IMR-90 (cell line): ENCODE measurements around the gene TMEM45A. TPM values are rescaled to one million over a fixed set of nuclear protein-coding genes. Genes with fewer than 3 reads are reported as not detected.
A peak's percentile ranks its signal among the peaks of the same experiment; 100 is the strongest.

Source experiments
- ATAC-seq: fragments of 200-7000 bp; cut with Tn5 transposase; 2 replicates; pipeline ENCODE4 v1.9.1; 2020; ENCODE audit warnings: low read depth, mild to moderate bottlenecking, moderate library complexity
- BruUV-seq: library from RNA; stranded (reverse); fragments of 400-500 nt; replicated peaks from 2 replicates; lab custom pipeline; 2021; lab: Mats Ljungman, UMichigan
- CTCF ChIA-PET: fragments of 300-600 bp; formaldehyde crosslinking; extraction: SDS; loops from one replicate; lab custom pipeline; 2021; ENCODE audit warnings: antibody characterized with exemption; lab: Yijun Ruan, JAX
- POLR2A ChIA-PET: fragments of 300-600 bp; sonication (Branson Sonifier 250); formaldehyde crosslinking; loops from one replicate; lab custom pipeline; 2022; ENCODE audit warnings: antibody characterized with exemption; ENCODE audit not compliant: unreplicated experiment; lab: Charles Lee
- DNase-seq: peaks from one replicate; pipeline ENCODE4 v3.0.0; 2013
- H2AFZ ChIP-seq: replicated peaks from 2 replicates; pipeline ENCODE3; 2013; ENCODE audit warnings: low read length, mild to moderate bottlenecking; ENCODE audit not compliant: poor library complexity
- H2AK5ac ChIP-seq: 2 replicates; pipeline ENCODE4 v1.6.1; 2013; ENCODE audit warnings: low read depth, low read length, inconsistent platforms
- H2AK9ac ChIP-seq: replicated peaks from 2 replicates; pipeline ENCODE3; 2013; ENCODE audit warnings: mild to moderate bottlenecking, low read depth, low read length, moderate library complexity; ENCODE audit not compliant: poor library complexity
- H2BK120ac ChIP-seq: 2 replicates; pipeline ENCODE4 v1.6.1; 2013; ENCODE audit warnings: low read depth, low read length, inconsistent platforms
- H2BK15ac ChIP-seq: 3 replicates; pipeline ENCODE4 v1.6.1; 2013; ENCODE audit warnings: low read depth, low read length, inconsistent platforms
- H2BK20ac ChIP-seq: 2 replicates; pipeline ENCODE4 v1.6.1; 2013; ENCODE audit warnings: low read depth, mild to moderate bottlenecking, inconsistent platforms, low read length, moderate library complexity
- H2BK5ac ChIP-seq: 2 replicates; pipeline ENCODE4 v1.6.1; 2013; ENCODE audit warnings: mild to moderate bottlenecking, low read depth, low read length, inconsistent platforms; ENCODE audit not compliant: poor library complexity, severe bottlenecking
- H3K14ac ChIP-seq: replicated peaks from 2 replicates; pipeline ENCODE4 v1.6.1; 2013; ENCODE audit warnings: low read depth, low read length, inconsistent platforms
- H3K18ac ChIP-seq: 2 replicates; pipeline ENCODE4 v1.6.1; 2013; ENCODE audit warnings: low read depth, low read length, control low read depth
- H3K23ac ChIP-seq: 2 replicates; pipeline ENCODE4 v1.6.1; 2013; ENCODE audit warnings: low read depth, low read length, inconsistent platforms
- H3K27ac ChIP-seq: 2 replicates; pipeline ENCODE4 v1.5.1; 2013; ENCODE audit warnings: mild to moderate bottlenecking, control low read depth, low read length; ENCODE audit not compliant: insufficient read depth
- H3K27me3 ChIP-seq: 2 replicates; pipeline ENCODE4 v1.6.1; 2013; ENCODE audit warnings: low read length; ENCODE audit not compliant: control insufficient read depth, insufficient read depth
- H3K36me3 ChIP-seq: 2 replicates; pipeline ENCODE4 v1.6.1; 2013; ENCODE audit warnings: low read length, mixed read lengths; ENCODE audit not compliant: control insufficient read depth, insufficient read depth
- H3K4ac ChIP-seq: 2 replicates; pipeline ENCODE4 v1.6.1; 2013; ENCODE audit warnings: low read depth, low read length, inconsistent platforms
- H3K4me1 ChIP-seq: 2 replicates; pipeline ENCODE4 v1.6.1; 2013; ENCODE audit warnings: low read length, mixed read lengths; ENCODE audit not compliant: control insufficient read depth, insufficient read depth
- H3K4me2 ChIP-seq: 2 replicates; pipeline ENCODE4 v1.6.1; 2013; ENCODE audit warnings: low read depth, mild to moderate bottlenecking, control low read depth, low read length, moderate library complexity
- H3K4me3 ChIP-seq: 2 replicates; pipeline ENCODE4 v1.5.1; 2013; ENCODE audit warnings: low read depth, mild to moderate bottlenecking, control low read depth, low read length, moderate library complexity; ENCODE audit not compliant: insufficient read depth
- H3K56ac ChIP-seq: 2 replicates; pipeline ENCODE4 v1.6.1; 2013; ENCODE audit warnings: low read length, inconsistent platforms; ENCODE audit not compliant: insufficient read depth; ENCODE audit errors: extremely low read depth
- H3K79me1 ChIP-seq, 2 experiments: 2 replicates each; pipeline ENCODE4 v1.6.1; 2013; ENCODE audit warnings: low read length in 2 of 2, inconsistent platforms in 1 of 2, low read depth in 1 of 2
- H3K9ac ChIP-seq: 2 replicates; pipeline ENCODE4 v1.6.1; 2013; ENCODE audit warnings: low read depth, low read length, control low read depth
- H3K9me1 ChIP-seq: 2 replicates; pipeline ENCODE4 v1.6.1; 2013; ENCODE audit warnings: low read length, inconsistent platforms; ENCODE audit not compliant: insufficient read depth
- H3K9me3 ChIP-seq: 2 replicates; pipeline ENCODE4 v1.6.1; 2013; ENCODE audit warnings: low read length; ENCODE audit not compliant: control insufficient read depth, insufficient read depth
- H4K20me1 ChIP-seq: 2 replicates; pipeline ENCODE4 v1.6.1; 2013; ENCODE audit warnings: low read length, inconsistent platforms; ENCODE audit not compliant: insufficient read depth
- H4K5ac ChIP-seq: 2 replicates; pipeline ENCODE4 v1.6.1; 2013; ENCODE audit warnings: mild to moderate bottlenecking, low read depth, low read length, control low read depth
- H4K8ac ChIP-seq, 2 experiments: 2 replicates each; pipeline ENCODE4 v1.6.1; 2013; ENCODE audit warnings: low read depth in 2 of 2, low read length in 2 of 2, control low read depth in 1 of 2, inconsistent platforms in 1 of 2
- H4K91ac ChIP-seq: 2 replicates; pipeline ENCODE4 v1.6.1; 2013; ENCODE audit warnings: low read depth, low read length, inconsistent platforms; ENCODE audit not compliant: insufficient read depth
- CTCF ChIP-seq: conservative IDR thresholded peaks from 2 replicates; pipeline ENCODE4 v1.5.1; 2012; ENCODE audit warnings: mild to moderate bottlenecking, low read depth, low read length, improper control_type of control experiment
- NFE2L2 ChIP-seq: fragments of 150-350 bp; IDR thresholded peaks from 2 replicates; pipeline ENCODE4 v1.6.1; 2016; ENCODE audit warnings: low read depth, mild to moderate bottlenecking, low read length
- RAD21 ChIP-seq: IDR thresholded peaks from 2 replicates; pipeline ENCODE4 v1.6.1; 2012; ENCODE audit warnings: low read length, improper control_type of control experiment
- SMC3 ChIP-seq: fragments of 150-350 bp; IDR thresholded peaks from 2 replicates; pipeline ENCODE4 v1.6.1; 2016; ENCODE audit warnings: low read depth, mild to moderate bottlenecking, antibody characterized with exemption, low read length, moderate library complexity
- WGBS, 2 experiments: methylation state at CpG; one replicate each; pipeline versions ENCODE4 v1.1.5 to v1.1.7; 2013; ENCODE audit warnings: missing lambda C conversion rate in 2 of 2; ENCODE audit not compliant: insufficient read length in 1 of 2; ENCODE audit errors: extremely low coverage in 2 of 2; 5-methylcytosine and 5-hydroxymethylcytosine counted together
- dilution Hi-C: fragments of 300-500 bp; cut with HindIII; formaldehyde crosslinking; loops from one replicate; pipeline ENCODE4 v1.14.3; 2018; ENCODE audit warnings: low sequenced_read_pairs; ENCODE audit not compliant: unreplicated experiment
- in situ Hi-C: fragments of 300-500 bp; cut with MboI; formaldehyde crosslinking; loops from 3 replicates; pipeline ENCODE4 v1.14.3; 2019; ENCODE audit warnings: low sequenced_read_pairs, inconsistent platforms, mixed read lengths
- intact Hi-C: fragments of 100-400 bp; cut with micrococcal nuclease; formaldehyde crosslinking; loops from 2 replicates; pipeline ENCODE4 v1.10.0; 2022
- polyA plus RNA-seq, 3 experiments: library from polyadenylated mRNA; depleted of rRNA; stranded (reverse); fragments of >200 nt; gene quantifications; 2 replicates each; pipeline ENCODE4 v1.2.3, GENCODE V29; 2012; ENCODE audit warnings: low replicate concordance in 1 of 3
- total RNA-seq: library from RNA; depleted of rRNA; stranded (reverse); fragments of >200 nt; gene quantifications from 2 replicates; pipeline ENCODE4 v1.2.3, GENCODE V29; 2012
- TF ChIP-seq, protein P1 (sequence below): fragments of 150-350 bp; IDR thresholded peaks from 2 replicates; pipeline ENCODE4 v1.6.1; 2016; ENCODE audit warnings: low read depth, mild to moderate bottlenecking, low read length, moderate library complexity, borderline replicate concordance

Gene TMEM45A
- total and polyA plus RNA-seq, 2 of the 4 experiments (the other 2 are of a cell fraction) = 13.6 to 21.7 TPM

DNA sequence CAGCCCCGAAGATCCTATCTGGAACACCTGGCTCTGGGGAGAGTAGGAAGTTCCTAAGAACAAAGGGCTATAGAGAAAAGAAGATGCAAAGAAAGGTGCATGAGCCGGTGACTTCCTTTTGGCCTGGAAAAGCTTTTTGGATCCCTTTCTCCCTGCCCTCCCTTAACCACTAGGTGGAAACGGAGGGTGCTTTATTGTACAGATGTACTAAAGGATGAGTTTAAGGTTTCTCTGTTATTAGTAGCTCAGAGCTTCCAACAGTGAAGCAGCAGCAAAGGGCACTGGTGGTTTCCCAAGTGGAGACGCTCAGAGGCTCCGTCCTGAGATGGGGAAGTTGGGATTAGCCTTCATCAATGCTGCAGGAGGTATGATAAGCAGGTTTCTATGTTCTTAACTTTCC is 111.0 kb downstream of the TMEM45A start:
- ATAC-seq (peak; percentile 82), DNase-seq (peak; percentile 54)
- no peak overlapping the region for H3K56ac ChIP-seq
- no peak overlapping the region for H3K9ac ChIP-seq
- no peak overlapping the region; the same call in 2 of the 3 replicates for H2BK15ac ChIP-seq
- ChIA-PET POLR2A (no interaction called here), CTCF (interaction anchor here (0.6 to 0.8 kb wide), 3 partner anchors 8 to 140 kb away, joined by 3 to 4 read pairs (median 3); no protein-coding TSS in a partner anchor)
- H4K5ac ChIP-seq = no peak overlapping the region
- no TSS peak for BruUV-seq
- H2AK9ac ChIP-seq = no peak overlapping the region
- no peaks in the 10 kb centered on the region for H4K20me1 ChIP-seq
- H4K91ac ChIP-seq = no peak overlapping the region
- H3K27ac ChIP-seq = no peak overlapping the region
- no CpG with 5 or more reads among the region's 5 CpGs for WGBS, 2 experiments
- no peak overlapping the region for H3K4me3 ChIP-seq
- TF ChIP-seq NFE2L2 = no peak
- peak; percentile 48 for TF ChIP-seq SMC3
- peak; percentile 52 for TF ChIP-seq CTCF
- peak; percentile 55 for TF ChIP-seq RAD21
- TF ChIP-seq, protein P1, sequence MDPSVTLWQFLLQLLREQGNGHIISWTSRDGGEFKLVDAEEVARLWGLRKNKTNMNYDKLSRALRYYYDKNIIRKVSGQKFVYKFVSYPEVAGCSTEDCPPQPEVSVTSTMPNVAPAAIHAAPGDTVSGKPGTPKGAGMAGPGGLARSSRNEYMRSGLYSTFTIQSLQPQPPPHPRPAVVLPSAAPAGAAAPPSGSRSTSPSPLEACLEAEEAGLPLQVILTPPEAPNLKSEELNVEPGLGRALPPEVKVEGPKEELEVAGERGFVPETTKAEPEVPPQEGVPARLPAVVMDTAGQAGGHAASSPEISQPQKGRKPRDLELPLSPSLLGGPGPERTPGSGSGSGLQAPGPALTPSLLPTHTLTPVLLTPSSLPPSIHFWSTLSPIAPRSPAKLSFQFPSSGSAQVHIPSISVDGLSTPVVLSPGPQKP = no peak
- no peak overlapping the region; a peak in 1 of 4 replicates for H4K8ac ChIP-seq
- H3K9me3 ChIP-seq = no peaks in the 10 kb centered on the region; the same call in 1 of the 2 replicates
- peak overlapping the region; percentile 71 for H2AFZ ChIP-seq
- H3K14ac ChIP-seq = peak overlapping the region; percentile 72
- no peaks in the 10 kb centered on the region; the same call in 1 of the 2 replicates for H3K4me1 ChIP-seq
- no peaks in the 10 kb centered on the region for H3K36me3 ChIP-seq
- H3K18ac ChIP-seq = no peak overlapping the region
- no peak overlapping the region for H3K4me2 ChIP-seq
- intact Hi-C loops (loop anchor here (5.0 kb wide), 1 partner anchor 594 kb away; no protein-coding TSS in a partner anchor), dilution Hi-C loops (no loop called here), in situ Hi-C loops (no loop called here)
- 0 out of 2 replicates have a peak, but pooled peaks cover 3% of the 10 kb centered on the region for H3K9me1 ChIP-seq
- no peak overlapping the region for H3K23ac ChIP-seq
- no peak overlapping the region for H3K4ac ChIP-seq
- no peak overlapping the region for H2BK5ac ChIP-seq
- H3K27me3 ChIP-seq = peaks cover under 1% of the 10 kb centered on the region; the same call in 1 of the 2 replicates
- H2AK5ac ChIP-seq = no peak overlapping the region
- peak overlapping the region; percentile 67; the same call in 1 of the 2 replicates for H2BK20ac ChIP-seq
- H2BK120ac ChIP-seq = peak overlapping the region; percentile 67; the same call in 1 of the 2 replicates
- no peaks in the 10 kb centered on the region for H3K79me1 ChIP-seq
